ENCODE measurements around the gene ZNF85. TPM values are rescaled to one million over a fixed set of nuclear protein-coding genes. Genes with fewer than 3 reads are reported as not detected.
"Not testable (repeated sequence)": the region's sequence is repeated elsewhere in the genome, so short reads cannot be mapped to it uniquely, and the experiment has no call there.

Gene ZNF85
- total RNA-seq: 10.0 TPM

DNA sequence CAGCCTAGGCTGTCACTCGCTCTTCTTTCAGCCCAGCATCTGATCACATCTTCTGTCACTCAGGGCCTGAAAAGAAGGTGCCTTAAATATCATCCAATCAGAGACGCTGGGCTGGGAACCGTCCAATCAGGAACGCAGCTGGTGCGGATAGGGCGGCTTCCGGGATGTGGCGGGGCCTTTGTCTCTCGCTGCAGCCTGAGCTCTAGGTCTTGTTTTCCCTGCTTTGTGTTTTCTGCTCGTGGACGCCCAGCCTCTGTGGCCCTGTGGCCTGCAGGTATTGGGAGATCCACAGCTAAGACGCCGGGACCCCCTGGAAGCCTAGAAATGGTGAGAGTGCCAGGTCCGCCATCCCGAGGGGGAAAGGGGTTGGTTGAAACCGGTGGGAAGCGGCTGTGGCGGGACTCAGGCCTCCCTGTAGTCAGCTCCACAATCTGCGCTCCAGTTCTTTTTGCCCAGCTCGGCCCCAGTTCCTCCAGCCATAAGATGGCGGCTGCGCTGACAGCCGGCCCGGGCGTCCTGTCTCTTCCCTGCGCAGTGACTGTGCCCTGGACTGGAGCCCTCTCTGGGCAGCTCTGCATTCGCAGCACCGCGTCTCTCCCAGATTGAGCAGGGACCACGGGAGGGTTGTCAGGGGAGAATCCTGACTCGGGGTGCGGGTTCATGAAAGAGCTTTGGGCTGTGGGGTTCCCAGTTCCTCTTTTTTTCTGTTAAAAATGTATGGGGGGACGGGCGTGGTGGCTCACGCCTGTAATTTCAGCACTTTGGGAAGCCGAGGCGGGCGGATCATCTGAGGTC lies at the start of gene ZNF85:
Gene ZNF85, plus strand, starts transcription at position 175 of the 795 bp plus-strand sequence. Its CDS starts 150 bp downstream, at position 325.
- peak; percentile 74 to 96 (median 92) for DNase-seq (ENCODE audit: low read depth in 2 of 3, low spot score in 2 of 3)

- no peak for DNase-seq (ENCODE audit: low read depth in 2 of 3, low spot score in 2 of 3)
Observed at GRCh38 chr19:20879501-20879900, 43.5 kb upstream of the ZNF85 start.

DNA sequence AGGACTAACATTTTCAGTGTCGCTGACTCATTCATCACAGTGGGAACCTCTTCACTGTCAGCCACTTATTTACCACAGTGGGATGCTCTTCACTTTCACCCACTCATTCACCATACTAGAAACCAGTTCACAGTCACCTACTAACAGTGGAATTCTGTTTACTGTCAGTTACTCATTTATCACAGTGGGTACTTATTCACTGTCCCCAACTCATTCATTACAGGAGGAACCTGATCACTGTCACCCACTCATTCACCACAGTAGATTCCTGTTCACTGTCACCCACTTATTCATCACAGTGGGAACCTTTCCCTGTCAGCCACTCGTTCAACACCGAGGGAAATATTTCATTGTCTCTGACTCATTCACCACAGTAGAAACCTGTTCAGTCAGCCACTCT lies 10.1 kb upstream of the ZNF85 start:
- DNase-seq (ENCODE audit: low read depth in 2 of 3, low spot score in 2 of 3): no peak

- DNase-seq (ENCODE audit: low read depth in 2 of 3, low spot score in 2 of 3): no peak
Observed at GRCh38 chr19:20925481-20925880, 2.4 kb downstream of the ZNF85 start.

- DNase-seq (ENCODE audit: low read depth in 2 of 3, low spot score in 2 of 3): no peak
Observed at GRCh38 chr19:20926796-20927195, 3.7 kb downstream of the ZNF85 start.

- DNase-seq (ENCODE audit: low read depth in 2 of 3, low spot score in 2 of 3): no peak
Observed at GRCh38 chr19:20928371-20928770, 5.3 kb downstream of the ZNF85 start.

GRCh38 chr19:20936322-20936947 lies 13.4 kb downstream of the ZNF85 start:
- DNase-seq (ENCODE audit: low read depth in 2 of 3, low spot score in 2 of 3): not testable (repeated sequence)

DNA sequence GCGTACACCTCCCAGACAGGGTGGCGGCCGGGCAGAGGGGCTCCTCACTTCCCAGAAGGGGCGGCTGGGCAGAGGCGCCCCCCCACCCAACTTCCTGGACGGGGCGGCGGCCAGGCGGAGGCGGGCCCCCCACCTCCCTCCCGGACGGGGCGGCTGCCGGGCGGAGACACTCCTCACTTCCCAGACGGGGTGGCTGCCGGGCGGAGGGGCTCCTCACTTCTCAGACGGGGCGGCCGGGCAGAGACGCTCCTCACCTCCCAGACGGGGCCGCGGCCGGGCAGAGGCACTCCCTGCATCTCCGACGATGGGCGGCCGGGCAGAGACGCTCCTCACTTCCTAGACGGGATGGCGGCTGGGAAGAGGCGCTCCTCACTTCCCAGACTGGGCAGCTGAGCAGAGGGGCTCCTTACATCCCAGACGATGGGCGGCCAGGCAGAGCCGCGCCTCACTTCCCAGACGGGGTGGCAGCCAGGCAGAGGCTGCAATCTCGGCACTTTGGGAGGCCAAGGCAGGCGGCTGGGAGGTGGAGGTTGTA lies 29.6 kb downstream of the ZNF85 start:
- DNase-seq (ENCODE audit: low read depth in 2 of 3, low spot score in 2 of 3): not testable (repeated sequence)

GRCh38 chr19:20964798-20965197 lies 41.7 kb downstream of the ZNF85 start:
- no peak for DNase-seq (ENCODE audit: low read depth in 2 of 3, low spot score in 2 of 3)

DNA sequence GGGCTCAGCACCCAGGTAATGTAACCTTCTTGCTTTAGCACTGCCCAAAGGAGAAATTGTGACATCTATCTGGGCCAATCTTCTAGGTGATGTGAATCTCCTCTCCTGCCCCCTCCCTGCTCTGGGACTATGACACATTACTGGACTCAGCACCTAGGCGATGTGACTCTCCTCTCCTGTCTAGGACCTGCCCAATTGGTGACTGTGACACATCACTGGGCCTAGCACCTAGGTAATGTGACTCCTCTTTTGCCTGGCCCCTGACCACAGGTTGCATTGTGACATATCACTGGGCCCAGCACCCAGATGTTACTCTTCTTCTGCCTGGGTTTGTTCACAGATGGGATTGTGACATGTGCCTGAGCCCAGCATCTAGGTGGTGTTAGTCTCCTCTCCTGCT lies 45.0 kb downstream of the ZNF85 start:
- DNase-seq (ENCODE audit: low read depth in 2 of 3, low spot score in 2 of 3): no peak

DNA sequence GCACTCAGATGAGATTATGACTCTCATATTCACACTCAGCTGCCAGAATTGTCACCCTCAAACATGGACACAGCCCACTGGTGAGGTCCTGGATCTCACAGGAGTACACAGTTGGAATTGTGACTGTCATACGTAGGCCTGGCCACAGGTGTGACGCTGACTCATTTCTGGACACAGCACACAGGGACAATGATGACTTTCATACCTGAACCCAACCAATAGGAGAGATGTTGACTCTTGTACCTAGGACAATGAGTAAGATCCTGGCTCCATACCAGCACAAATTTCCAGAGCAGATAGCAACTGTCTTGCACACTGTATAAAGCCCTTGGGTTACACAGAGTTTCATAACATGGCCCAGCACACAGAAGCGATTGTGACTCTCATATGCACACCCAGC lies 46.4 kb downstream of the ZNF85 start:
- no peak for DNase-seq (ENCODE audit: low read depth in 2 of 3, low spot score in 2 of 3)

DNA sequence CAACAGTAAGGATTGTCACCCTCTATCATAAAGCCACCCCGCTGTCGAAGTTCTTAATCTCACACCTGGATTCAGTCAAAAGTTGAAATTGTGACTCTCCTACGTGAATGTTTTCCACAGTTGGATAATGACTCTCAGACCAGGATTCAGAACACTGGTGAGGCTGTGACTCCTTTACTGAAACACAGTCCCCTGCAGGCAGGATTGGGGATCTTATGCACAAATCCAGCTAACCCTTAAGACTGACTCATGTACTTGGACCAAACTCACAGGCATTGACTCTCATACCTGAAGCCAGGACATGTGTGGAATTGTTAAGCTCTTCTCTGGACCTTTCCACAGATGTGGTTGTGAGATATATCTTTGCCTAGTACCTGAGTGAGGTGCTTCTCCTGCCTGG lies 46.8 kb downstream of the ZNF85 start:
- DNase-seq (ENCODE audit: low read depth in 2 of 3, low spot score in 2 of 3): no peak

DNA sequence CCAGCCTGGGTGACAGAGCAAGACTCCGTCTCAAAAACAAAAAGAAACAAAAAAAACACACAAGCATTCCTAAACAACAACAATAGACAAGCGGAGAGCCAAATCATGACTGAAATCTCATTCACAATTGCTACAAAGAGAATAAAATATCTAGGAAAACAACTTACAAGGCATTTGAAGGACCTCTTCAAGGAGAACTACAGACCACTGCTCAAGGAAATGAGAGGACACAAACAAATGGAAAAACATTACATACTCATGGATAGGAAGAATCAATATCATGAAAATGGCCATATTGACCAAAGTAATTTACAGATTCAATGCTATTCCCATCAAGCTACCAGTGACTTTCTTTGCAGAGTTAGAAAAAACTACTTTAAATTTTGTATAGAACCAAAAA lies 69.7 kb downstream of the ZNF85 start:
- not testable (repeated sequence) for DNase-seq (ENCODE audit: low read depth in 2 of 3, low spot score in 2 of 3)

DNA sequence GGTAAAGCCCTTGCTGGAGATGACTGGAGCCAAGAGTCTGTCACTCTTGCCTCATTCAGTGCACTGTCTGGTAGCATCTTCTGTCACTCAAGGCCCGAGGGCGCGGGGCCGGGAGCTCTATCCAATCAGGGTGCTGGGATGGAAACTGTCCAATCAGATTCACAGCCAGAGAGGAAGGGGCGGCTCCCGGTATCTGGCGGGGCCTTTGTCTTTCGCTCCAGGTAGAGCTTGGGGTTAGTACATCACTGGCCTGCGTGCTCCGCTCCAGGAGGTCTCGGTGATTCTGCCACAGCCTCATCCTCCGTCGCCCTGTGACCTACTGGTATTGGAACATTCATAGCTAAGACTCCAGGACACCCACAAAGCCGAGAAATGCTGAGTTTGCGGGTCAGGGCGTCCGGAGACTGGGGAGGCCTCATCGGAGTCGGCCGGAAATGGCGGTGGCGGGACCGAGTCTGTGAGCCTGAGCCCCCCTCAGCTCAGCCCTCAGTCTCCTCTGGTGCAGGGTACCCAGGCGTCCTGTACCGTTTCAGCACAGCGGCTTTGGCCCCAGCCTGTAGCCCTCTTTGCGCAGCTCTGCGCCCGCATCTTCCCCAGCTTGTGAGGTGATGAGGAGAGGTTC lies 76.8 kb downstream of the ZNF85 start:
- peak; percentile 61 to 97 (median 92) for DNase-seq (ENCODE audit: low read depth in 2 of 3, low spot score in 2 of 3)

Other genes starting within 250 kb of the ZNF85 start
- gene ZNF66, start 146.9 kb upstream of the ZNF85 start, total RNA-seq: 10.5 TPM
- 10.2 TPM for gene ZNF430, start 97.4 kb downstream of the ZNF85 start, total RNA-seq
- 10.8 TPM for gene ZNF714, start 159.0 kb downstream of the ZNF85 start, total RNA-seq
- 5.1 TPM for gene ZNF431, start 218.8 kb downstream of the ZNF85 start, total RNA-seq

Data from hematopoietic multipotent progenitor cell (in vitro differentiated cells).